NB4 (cell line): Measurements from ENCODE around the gene AGPAT3.
"Not testable (repeated sequence)": the region's sequence is repeated elsewhere in the genome, so short reads cannot be mapped to it uniquely, and the experiment has no call there.

ENCODE experiments used
- DNase-seq: peaks from one replicate; pipeline ENCODE4 v3.0.0; 2010; ENCODE audit warnings: low read depth
- H3K4me3 ChIP-seq: one replicate; pipeline ENCODE4 v1.5.1; 2011; ENCODE audit warnings: mild to moderate bottlenecking, low read depth, low read length, moderate library complexity
- MYC ChIP-seq: IDR thresholded peaks from 2 replicates; pipeline ENCODE4 v1.6.1; 2011; ENCODE audit warnings: low read depth, low read length
- POLR2A ChIP-seq: IDR thresholded peaks from 2 replicates; pipeline ENCODE4 v1.6.1; 2011; ENCODE audit warnings: mild to moderate bottlenecking; ENCODE audit not compliant: insufficient read length; ENCODE audit errors: extremely low read depth
- TF ChIP-seq, protein P1 (sequence below): IDR thresholded peaks from 2 replicates; pipeline ENCODE4 v1.6.1; 2011; ENCODE audit warnings: low read depth, low read length
- TF ChIP-seq, protein P2 (sequence below): IDR thresholded peaks from one replicate; pipeline ENCODE4 v1.5.1; 2012; ENCODE audit warnings: low read depth, low read length

The AGPAT3 gene

DNA sequence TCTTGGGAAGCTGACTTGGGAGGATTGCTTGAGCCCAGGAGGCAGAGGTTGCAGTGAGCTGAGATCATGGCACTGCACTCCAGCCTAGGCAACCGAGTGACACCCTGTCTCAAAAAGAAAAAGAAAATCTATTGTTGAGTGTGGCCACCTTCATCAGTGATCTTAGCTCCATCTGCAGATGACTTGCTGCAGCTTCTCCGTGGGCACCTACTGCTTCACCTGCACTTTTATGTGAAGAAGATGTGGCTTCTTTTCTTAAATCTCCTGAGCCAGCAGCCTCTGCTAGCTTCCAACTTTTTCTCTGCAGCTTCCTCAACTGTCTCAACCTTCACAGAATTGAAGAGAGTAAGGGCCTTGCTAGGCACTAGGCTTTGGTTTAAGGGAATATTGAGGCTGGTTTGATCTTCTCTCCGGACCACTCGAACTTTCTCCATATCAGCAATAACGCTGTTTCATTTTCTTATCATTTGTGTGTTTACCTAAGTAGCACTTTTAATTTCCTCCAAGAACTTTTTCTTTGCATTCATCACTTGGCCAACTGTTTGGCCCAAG lies 28.0 kb downstream of the AGPAT3 start:
- no peak for DNase-seq
- H3K4me3 ChIP-seq, result no peak overlapping the region
- TF ChIP-seq POLR2A (no peak), MYC (no peak)
- TF ChIP-seq, protein P1, sequence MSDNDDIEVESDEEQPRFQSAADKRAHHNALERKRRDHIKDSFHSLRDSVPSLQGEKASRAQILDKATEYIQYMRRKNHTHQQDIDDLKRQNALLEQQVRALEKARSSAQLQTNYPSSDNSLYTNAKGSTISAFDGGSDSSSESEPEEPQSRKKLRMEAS, result no peak
- TF ChIP-seq, protein P2, sequence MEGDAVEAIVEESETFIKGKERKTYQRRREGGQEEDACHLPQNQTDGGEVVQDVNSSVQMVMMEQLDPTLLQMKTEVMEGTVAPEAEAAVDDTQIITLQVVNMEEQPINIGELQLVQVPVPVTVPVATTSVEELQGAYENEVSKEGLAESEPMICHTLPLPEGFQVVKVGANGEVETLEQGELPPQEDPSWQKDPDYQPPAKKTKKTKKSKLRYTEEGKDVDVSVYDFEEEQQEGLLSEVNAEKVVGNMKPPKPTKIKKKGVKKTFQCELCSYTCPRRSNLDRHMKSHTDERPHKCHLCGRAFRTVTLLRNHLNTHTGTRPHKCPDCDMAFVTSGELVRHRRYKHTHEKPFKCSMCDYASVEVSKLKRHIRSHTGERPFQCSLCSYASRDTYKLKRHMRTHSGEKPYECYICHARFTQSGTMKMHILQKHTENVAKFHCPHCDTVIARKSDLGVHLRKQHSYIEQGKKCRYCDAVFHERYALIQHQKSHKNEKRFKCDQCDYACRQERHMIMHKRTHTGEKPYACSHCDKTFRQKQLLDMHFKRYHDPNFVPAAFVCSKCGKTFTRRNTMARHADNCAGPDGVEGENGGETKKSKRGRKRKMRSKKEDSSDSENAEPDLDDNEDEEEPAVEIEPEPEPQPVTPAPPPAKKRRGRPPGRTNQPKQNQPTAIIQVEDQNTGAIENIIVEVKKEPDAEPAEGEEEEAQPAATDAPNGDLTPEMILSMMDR, result no peak

DNA sequence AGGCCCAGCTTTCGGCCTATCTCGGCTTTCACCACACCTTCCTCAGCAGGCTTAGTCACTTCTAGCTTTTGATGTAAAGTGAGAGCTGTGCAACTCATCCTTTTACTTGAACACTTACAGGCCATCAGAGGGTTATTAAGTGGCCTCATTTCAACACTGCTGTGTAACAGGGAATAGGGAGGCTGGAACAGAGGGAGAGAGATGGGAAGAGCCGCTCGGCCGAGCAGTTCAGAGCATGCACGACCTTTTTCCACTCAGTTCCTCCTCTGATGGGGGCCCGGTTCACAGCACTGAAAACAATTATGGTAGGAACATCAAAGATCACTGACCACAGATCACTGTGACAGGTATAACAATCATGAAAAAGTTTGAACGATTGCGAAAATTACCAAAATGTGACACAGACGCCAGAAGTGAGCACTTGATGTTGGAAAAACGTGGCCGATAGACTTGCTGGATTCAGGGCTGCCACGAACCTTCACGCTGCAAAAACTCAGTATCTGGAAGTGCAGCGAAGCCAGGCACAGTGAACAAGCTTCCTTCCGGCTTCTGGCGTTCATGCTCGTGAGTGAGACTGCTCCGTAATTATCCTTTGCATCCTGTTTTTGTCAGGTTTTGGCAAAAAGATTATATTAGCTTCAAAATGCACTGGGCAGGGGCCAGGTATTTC lies 28.6 kb downstream of the AGPAT3 start:
- no peak overlapping the region for H3K4me3 ChIP-seq
- DNase-seq, result no peak
- TF ChIP-seq, protein P2, result no peak
- TF ChIP-seq MYC (no peak), POLR2A (no peak)
- TF ChIP-seq, protein P1, result no peak

DNA sequence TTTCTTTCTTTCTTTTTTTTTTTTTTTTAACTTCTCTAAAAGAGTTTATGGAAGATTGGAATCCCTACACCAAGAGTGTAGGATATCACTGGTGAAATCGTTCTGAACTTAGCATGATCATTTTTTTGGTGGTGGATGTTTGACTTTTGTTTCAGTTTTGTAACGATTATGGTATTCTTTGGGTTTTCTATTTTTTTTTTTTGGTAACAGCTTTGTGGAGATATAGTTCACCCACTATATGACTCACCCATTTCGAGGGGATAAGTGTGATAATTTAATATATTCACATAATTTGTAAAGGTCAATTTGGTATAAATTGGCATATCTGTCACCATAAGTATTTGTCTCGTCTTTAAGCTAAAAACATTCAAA lies 29.2 kb downstream of the AGPAT3 start:
- no peak for DNase-seq
- TF ChIP-seq MYC (no peak), POLR2A (no peak)
- TF ChIP-seq, protein P1, result no peak
- TF ChIP-seq, protein P2, result no peak
- H3K4me3 ChIP-seq, result no peak overlapping the region

DNA sequence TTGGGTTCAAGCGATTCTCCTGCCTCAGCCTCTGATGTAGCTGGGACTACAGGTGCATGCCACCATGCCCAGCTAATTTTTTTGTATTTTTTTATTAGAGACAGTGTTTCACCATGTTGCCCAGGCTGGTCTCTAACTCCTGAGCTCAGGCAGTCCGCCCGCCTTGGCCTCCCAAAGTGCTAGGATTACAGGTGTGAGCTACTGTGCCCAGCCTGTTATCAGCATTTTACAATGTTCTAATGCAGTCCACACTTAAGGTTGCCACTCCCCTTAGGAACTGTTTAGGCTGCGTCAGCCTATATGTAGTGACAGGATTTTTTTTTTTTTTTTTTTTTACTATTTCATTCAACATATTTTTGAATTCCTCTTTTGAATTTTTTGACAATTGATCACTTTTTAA lies 30.2 kb downstream of the AGPAT3 start:
- DNase-seq, result no peak
- TF ChIP-seq, protein P2, result no peak
- no peak for TF ChIP-seq MYC
- TF ChIP-seq, protein P1, result no peak
- no peak for TF ChIP-seq POLR2A
- no peak overlapping the region for H3K4me3 ChIP-seq

DNA sequence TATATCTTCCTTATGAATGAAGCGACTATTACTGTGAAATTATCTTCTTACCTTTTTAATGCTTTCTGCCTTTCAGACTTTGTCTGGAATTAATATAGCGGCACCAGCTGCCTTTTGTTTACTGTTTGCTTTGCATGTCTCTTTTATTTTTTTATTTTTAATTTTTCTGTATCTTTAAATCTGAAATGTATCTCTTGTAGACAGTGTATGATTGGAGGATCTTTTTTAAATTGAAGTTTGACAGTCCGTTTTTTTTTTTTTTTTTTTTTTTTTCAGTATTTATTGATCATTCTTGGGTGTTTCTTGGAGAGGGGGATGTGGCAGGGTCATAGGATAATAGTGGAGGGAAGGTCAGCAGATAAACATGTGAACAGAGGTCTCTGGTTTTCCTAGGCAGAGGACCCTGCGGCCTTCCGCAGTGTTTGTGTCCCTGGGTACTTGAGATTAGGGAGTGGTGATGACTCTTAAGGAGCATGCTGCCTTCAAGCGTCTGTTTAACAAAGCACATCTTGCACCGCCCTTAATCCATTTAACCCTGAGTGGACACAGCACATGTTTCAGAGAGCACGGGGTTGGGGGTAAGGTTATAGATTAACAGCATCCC lies 31.8 kb downstream of the AGPAT3 start:
- not testable (repeated sequence) for H3K4me3 ChIP-seq, DNase-seq

DNA sequence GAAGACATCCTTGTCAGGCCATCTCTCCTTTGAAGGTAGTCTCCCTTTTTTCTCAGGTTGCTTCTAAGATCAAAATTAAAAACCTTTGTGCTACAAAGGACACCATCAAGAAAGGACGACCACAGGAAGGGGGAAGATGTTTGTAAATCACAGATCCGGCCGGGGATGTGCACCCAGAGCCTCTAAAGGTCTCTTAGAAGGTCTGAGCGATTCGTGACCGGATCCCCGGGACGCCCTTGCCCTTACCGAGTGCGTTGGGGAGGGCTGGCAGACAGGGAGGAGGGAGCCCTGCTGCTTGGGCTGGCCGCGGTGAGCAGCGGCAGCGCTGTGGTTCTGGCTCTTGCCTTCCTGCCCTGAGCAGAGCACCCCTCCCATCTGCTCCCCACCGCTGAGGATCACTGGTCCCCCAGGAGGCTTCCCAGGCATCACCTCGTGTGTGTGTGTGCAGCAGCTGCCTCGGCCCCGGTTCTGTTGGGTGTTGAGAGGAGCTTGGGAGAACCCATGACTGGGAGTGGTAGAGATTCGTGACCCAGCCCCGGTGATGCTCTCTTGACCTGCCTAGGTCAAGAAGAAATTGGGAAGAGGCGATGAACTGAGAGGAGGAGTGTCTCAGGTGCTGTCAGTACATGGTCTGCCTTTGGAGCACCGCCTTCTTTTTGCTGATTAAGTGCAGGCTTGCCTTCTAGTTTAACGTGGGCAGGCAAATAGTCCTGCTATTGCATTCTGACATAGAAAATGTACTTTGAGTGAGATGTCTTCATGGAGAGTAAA lies 34.5 kb downstream of the AGPAT3 start:
- no peak overlapping the region for H3K4me3 ChIP-seq
- TF ChIP-seq, protein P2, result no peak
- no peak for TF ChIP-seq MYC
- DNase-seq, result no peak
